IMR-90 (cell line): ENCODE data around the gene TSPAN31. TPM values are rescaled to one million over a fixed set of nuclear protein-coding genes. Genes with fewer than 3 reads are reported as not detected.

Experiments
- ATAC-seq: fragments of 200-7000 bp; cut with Tn5 transposase; 2 replicates; pipeline ENCODE4 v1.9.1; 2020; ENCODE audit warnings: low read depth, mild to moderate bottlenecking, moderate library complexity
- BruUV-seq: library from RNA; stranded (reverse); fragments of 400-500 nt; replicated peaks from 2 replicates; lab custom pipeline; 2021; lab: Mats Ljungman, UMichigan
- CTCF ChIA-PET: fragments of 300-600 bp; formaldehyde crosslinking; extraction: SDS; loops from one replicate; lab custom pipeline; 2021; ENCODE audit warnings: antibody characterized with exemption; lab: Yijun Ruan, JAX
- POLR2A ChIA-PET: fragments of 300-600 bp; sonication (Branson Sonifier 250); formaldehyde crosslinking; loops from one replicate; lab custom pipeline; 2022; ENCODE audit warnings: antibody characterized with exemption; ENCODE audit not compliant: unreplicated experiment; lab: Charles Lee
- DNase-seq: peaks from one replicate; pipeline ENCODE4 v3.0.0; 2013
- H2AFZ ChIP-seq: replicated peaks from 2 replicates; pipeline ENCODE3; 2013; ENCODE audit warnings: low read length, mild to moderate bottlenecking; ENCODE audit not compliant: poor library complexity
- H2AK5ac ChIP-seq: 2 replicates; pipeline ENCODE4 v1.6.1; 2013; ENCODE audit warnings: low read depth, low read length, inconsistent platforms
- H2AK9ac ChIP-seq: replicated peaks from 2 replicates; pipeline ENCODE3; 2013; ENCODE audit warnings: mild to moderate bottlenecking, low read depth, low read length, moderate library complexity; ENCODE audit not compliant: poor library complexity
- H2BK120ac ChIP-seq: 2 replicates; pipeline ENCODE4 v1.6.1; 2013; ENCODE audit warnings: low read depth, low read length, inconsistent platforms
- H2BK15ac ChIP-seq: 3 replicates; pipeline ENCODE4 v1.6.1; 2013; ENCODE audit warnings: low read depth, low read length, inconsistent platforms
- H2BK20ac ChIP-seq: 2 replicates; pipeline ENCODE4 v1.6.1; 2013; ENCODE audit warnings: low read depth, mild to moderate bottlenecking, inconsistent platforms, low read length, moderate library complexity
- H2BK5ac ChIP-seq: 2 replicates; pipeline ENCODE4 v1.6.1; 2013; ENCODE audit warnings: mild to moderate bottlenecking, low read depth, low read length, inconsistent platforms; ENCODE audit not compliant: poor library complexity, severe bottlenecking
- H3K14ac ChIP-seq: replicated peaks from 2 replicates; pipeline ENCODE4 v1.6.1; 2013; ENCODE audit warnings: low read depth, low read length, inconsistent platforms
- H3K18ac ChIP-seq: 2 replicates; pipeline ENCODE4 v1.6.1; 2013; ENCODE audit warnings: low read depth, low read length, control low read depth
- H3K23ac ChIP-seq: 2 replicates; pipeline ENCODE4 v1.6.1; 2013; ENCODE audit warnings: low read depth, low read length, inconsistent platforms
- H3K27ac ChIP-seq: 2 replicates; pipeline ENCODE4 v1.5.1; 2013; ENCODE audit warnings: mild to moderate bottlenecking, control low read depth, low read length; ENCODE audit not compliant: insufficient read depth
- H3K27me3 ChIP-seq: 2 replicates; pipeline ENCODE4 v1.6.1; 2013; ENCODE audit warnings: low read length; ENCODE audit not compliant: control insufficient read depth, insufficient read depth
- H3K36me3 ChIP-seq: 2 replicates; pipeline ENCODE4 v1.6.1; 2013; ENCODE audit warnings: low read length, mixed read lengths; ENCODE audit not compliant: control insufficient read depth, insufficient read depth
- H3K4ac ChIP-seq: 2 replicates; pipeline ENCODE4 v1.6.1; 2013; ENCODE audit warnings: low read depth, low read length, inconsistent platforms
- H3K4me1 ChIP-seq: 2 replicates; pipeline ENCODE4 v1.6.1; 2013; ENCODE audit warnings: low read length, mixed read lengths; ENCODE audit not compliant: control insufficient read depth, insufficient read depth
- H3K4me2 ChIP-seq: 2 replicates; pipeline ENCODE4 v1.6.1; 2013; ENCODE audit warnings: low read depth, mild to moderate bottlenecking, control low read depth, low read length, moderate library complexity
- H3K4me3 ChIP-seq: 2 replicates; pipeline ENCODE4 v1.5.1; 2013; ENCODE audit warnings: low read depth, mild to moderate bottlenecking, control low read depth, low read length, moderate library complexity; ENCODE audit not compliant: insufficient read depth
- H3K56ac ChIP-seq: 2 replicates; pipeline ENCODE4 v1.6.1; 2013; ENCODE audit warnings: low read length, inconsistent platforms; ENCODE audit not compliant: insufficient read depth; ENCODE audit errors: extremely low read depth
- H3K79me1 ChIP-seq, 2 experiments: 2 replicates each; pipeline ENCODE4 v1.6.1; 2013; ENCODE audit warnings: low read length in 2 of 2, inconsistent platforms in 1 of 2, low read depth in 1 of 2
- H3K9ac ChIP-seq: 2 replicates; pipeline ENCODE4 v1.6.1; 2013; ENCODE audit warnings: low read depth, low read length, control low read depth
- H3K9me1 ChIP-seq: 2 replicates; pipeline ENCODE4 v1.6.1; 2013; ENCODE audit warnings: low read length, inconsistent platforms; ENCODE audit not compliant: insufficient read depth
- H3K9me3 ChIP-seq: 2 replicates; pipeline ENCODE4 v1.6.1; 2013; ENCODE audit warnings: low read length; ENCODE audit not compliant: control insufficient read depth, insufficient read depth
- H4K20me1 ChIP-seq: 2 replicates; pipeline ENCODE4 v1.6.1; 2013; ENCODE audit warnings: low read length, inconsistent platforms; ENCODE audit not compliant: insufficient read depth
- H4K5ac ChIP-seq: 2 replicates; pipeline ENCODE4 v1.6.1; 2013; ENCODE audit warnings: mild to moderate bottlenecking, low read depth, low read length, control low read depth
- H4K8ac ChIP-seq, 2 experiments: 2 replicates each; pipeline ENCODE4 v1.6.1; 2013; ENCODE audit warnings: low read depth in 2 of 2, low read length in 2 of 2, control low read depth in 1 of 2, inconsistent platforms in 1 of 2
- H4K91ac ChIP-seq: 2 replicates; pipeline ENCODE4 v1.6.1; 2013; ENCODE audit warnings: low read depth, low read length, inconsistent platforms; ENCODE audit not compliant: insufficient read depth
- BHLHE40 ChIP-seq: fragments of 150-350 bp; IDR thresholded peaks from 2 replicates; pipeline ENCODE4 v1.6.1; 2016; ENCODE audit warnings: mild to moderate bottlenecking, low read depth, low read length
- CEBPB ChIP-seq: IDR thresholded peaks from 2 replicates; pipeline ENCODE4 v1.6.1; 2012; ENCODE audit warnings: low read depth, low read length, improper control_type of control experiment
- CHD1 ChIP-seq: IDR thresholded peaks from 2 replicates; pipeline ENCODE4 v1.6.1; 2012; ENCODE audit warnings: low read depth, low read length, improper control_type of control experiment
- NFE2L2 ChIP-seq: fragments of 150-350 bp; IDR thresholded peaks from 2 replicates; pipeline ENCODE4 v1.6.1; 2016; ENCODE audit warnings: low read depth, mild to moderate bottlenecking, low read length
- POLR2A ChIP-seq: IDR thresholded peaks from 2 replicates; pipeline ENCODE4 v1.6.1; 2012; ENCODE audit warnings: mild to moderate bottlenecking, low read depth, low read length
- SMC3 ChIP-seq: fragments of 150-350 bp; IDR thresholded peaks from 2 replicates; pipeline ENCODE4 v1.6.1; 2016; ENCODE audit warnings: low read depth, mild to moderate bottlenecking, antibody characterized with exemption, low read length, moderate library complexity
- WGBS, 2 experiments: methylation state at CpG; one replicate each; pipeline versions ENCODE4 v1.1.5 to v1.1.7; 2013; ENCODE audit warnings: missing lambda C conversion rate in 2 of 2; ENCODE audit not compliant: insufficient read length in 1 of 2; ENCODE audit errors: extremely low coverage in 2 of 2; 5-methylcytosine and 5-hydroxymethylcytosine counted together
- dilution Hi-C: fragments of 300-500 bp; cut with HindIII; formaldehyde crosslinking; loops from one replicate; pipeline ENCODE4 v1.14.3; 2018; ENCODE audit warnings: low sequenced_read_pairs; ENCODE audit not compliant: unreplicated experiment
- in situ Hi-C: fragments of 300-500 bp; cut with MboI; formaldehyde crosslinking; loops from 3 replicates; pipeline ENCODE4 v1.14.3; 2019; ENCODE audit warnings: low sequenced_read_pairs, inconsistent platforms, mixed read lengths
- intact Hi-C: fragments of 100-400 bp; cut with micrococcal nuclease; formaldehyde crosslinking; loops from 2 replicates; pipeline ENCODE4 v1.10.0; 2022
- polyA plus RNA-seq, 3 experiments: library from polyadenylated mRNA; depleted of rRNA; stranded (reverse); fragments of >200 nt; gene quantifications; 2 replicates each; pipeline ENCODE4 v1.2.3, GENCODE V29; 2012; ENCODE audit warnings: low replicate concordance in 1 of 3
- total RNA-seq: library from RNA; depleted of rRNA; stranded (reverse); fragments of >200 nt; gene quantifications from 2 replicates; pipeline ENCODE4 v1.2.3, GENCODE V29; 2012
- TF ChIP-seq, protein P1 (sequence below): fragments of 150-350 bp; IDR thresholded peaks from 2 replicates; pipeline ENCODE4 v1.6.1; 2017; ENCODE audit warnings: mild to moderate bottlenecking, antibody characterized with exemption, low read length, low read depth
- TF ChIP-seq, protein P2 (sequence below): conservative IDR thresholded peaks from 2 replicates; pipeline ENCODE4 v1.5.1; 2012; ENCODE audit warnings: mild to moderate bottlenecking, low read depth, low read length, improper control_type of control experiment
- TF ChIP-seq, protein P3 (sequence below): fragments of 150-350 bp; IDR thresholded peaks from 2 replicates; pipeline ENCODE4 v1.6.1; 2016; ENCODE audit warnings: low read depth, mild to moderate bottlenecking, low read length, moderate library complexity, borderline replicate concordance

TSPAN31 gene
- total and polyA plus RNA-seq, 2 of the 4 experiments (the other 2 are of a cell fraction), result 12.3 to 71.2 TPM

DNA sequence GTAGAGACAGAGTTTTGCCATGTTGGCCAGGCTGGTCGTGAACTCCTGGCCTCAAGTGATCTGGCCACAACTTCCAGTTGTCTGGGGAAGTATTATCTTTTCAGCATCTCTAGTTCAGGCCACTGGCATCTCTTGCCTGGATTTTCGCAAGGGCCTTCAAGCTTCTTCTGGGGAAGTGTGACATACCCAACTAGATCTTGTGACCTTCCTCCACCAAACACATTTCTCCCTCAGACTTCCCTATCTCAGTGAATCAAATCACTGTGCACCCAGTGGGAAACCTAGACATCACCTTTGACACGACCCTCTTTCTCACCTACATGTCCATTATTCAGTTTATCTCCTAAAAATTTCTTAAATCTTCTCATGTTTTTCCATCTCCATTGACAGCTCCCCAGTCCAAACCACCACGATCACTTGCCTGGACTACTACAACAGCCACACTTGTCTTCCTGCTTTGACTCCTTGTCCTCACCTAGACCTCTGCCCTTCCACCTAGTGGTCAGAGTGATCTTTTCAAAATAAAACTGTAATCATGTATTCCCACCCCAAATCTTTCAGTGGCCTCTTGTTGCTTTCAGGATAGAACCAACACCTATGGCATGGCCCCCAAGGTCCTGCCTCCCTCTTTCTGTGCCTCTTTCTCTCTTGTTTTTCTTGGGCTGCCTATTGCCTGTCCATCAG lies 30.9 kb downstream of the TSPAN31 start:
- peaks cover 15 to 28% of the 10 kb centered on the region in 2 experiments; a peak in 3 of 4 replicates for H3K79me1 ChIP-seq
- intact Hi-C loops, result no loop called here

More for the DNA sequence above, 30.9 kb downstream of the TSPAN31 start:
- no peak for ATAC-seq
- H4K8ac ChIP-seq, result no peak overlapping the region
- no peak overlapping the region for H4K5ac ChIP-seq
- in situ Hi-C loops (no loop called here), dilution Hi-C loops (no loop called here)
- H4K91ac ChIP-seq, result no peak overlapping the region
- peaks cover 6% of the 10 kb centered on the region for H3K36me3 ChIP-seq
- H3K18ac ChIP-seq, result no peak overlapping the region
- no peak overlapping the region for H3K56ac ChIP-seq
- no TSS peak for BruUV-seq
- H2BK20ac ChIP-seq, result no peak overlapping the region
- no peak overlapping the region for H2BK5ac ChIP-seq
- ChIA-PET CTCF (interaction anchor here (1.2 kb wide), 1 partner anchor 16 kb away, joined by 3 read pairs; no protein-coding TSS in a partner anchor), POLR2A (no interaction called here)
- no peak for DNase-seq
- TF ChIP-seq, protein P1, sequence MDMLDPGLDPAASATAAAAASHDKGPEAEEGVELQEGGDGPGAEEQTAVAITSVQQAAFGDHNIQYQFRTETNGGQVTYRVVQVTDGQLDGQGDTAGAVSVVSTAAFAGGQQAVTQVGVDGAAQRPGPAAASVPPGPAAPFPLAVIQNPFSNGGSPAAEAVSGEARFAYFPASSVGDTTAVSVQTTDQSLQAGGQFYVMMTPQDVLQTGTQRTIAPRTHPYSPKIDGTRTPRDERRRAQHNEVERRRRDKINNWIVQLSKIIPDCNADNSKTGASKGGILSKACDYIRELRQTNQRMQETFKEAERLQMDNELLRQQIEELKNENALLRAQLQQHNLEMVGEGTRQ, result no peak
- TF ChIP-seq NFE2L2 (no peak), SMC3 (no peak), CHD1 (no peak), POLR2A (no peak), BHLHE40 (no peak), CEBPB (no peak)
- TF ChIP-seq, protein P2, sequence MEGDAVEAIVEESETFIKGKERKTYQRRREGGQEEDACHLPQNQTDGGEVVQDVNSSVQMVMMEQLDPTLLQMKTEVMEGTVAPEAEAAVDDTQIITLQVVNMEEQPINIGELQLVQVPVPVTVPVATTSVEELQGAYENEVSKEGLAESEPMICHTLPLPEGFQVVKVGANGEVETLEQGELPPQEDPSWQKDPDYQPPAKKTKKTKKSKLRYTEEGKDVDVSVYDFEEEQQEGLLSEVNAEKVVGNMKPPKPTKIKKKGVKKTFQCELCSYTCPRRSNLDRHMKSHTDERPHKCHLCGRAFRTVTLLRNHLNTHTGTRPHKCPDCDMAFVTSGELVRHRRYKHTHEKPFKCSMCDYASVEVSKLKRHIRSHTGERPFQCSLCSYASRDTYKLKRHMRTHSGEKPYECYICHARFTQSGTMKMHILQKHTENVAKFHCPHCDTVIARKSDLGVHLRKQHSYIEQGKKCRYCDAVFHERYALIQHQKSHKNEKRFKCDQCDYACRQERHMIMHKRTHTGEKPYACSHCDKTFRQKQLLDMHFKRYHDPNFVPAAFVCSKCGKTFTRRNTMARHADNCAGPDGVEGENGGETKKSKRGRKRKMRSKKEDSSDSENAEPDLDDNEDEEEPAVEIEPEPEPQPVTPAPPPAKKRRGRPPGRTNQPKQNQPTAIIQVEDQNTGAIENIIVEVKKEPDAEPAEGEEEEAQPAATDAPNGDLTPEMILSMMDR, result no peak
- TF ChIP-seq, protein P3, sequence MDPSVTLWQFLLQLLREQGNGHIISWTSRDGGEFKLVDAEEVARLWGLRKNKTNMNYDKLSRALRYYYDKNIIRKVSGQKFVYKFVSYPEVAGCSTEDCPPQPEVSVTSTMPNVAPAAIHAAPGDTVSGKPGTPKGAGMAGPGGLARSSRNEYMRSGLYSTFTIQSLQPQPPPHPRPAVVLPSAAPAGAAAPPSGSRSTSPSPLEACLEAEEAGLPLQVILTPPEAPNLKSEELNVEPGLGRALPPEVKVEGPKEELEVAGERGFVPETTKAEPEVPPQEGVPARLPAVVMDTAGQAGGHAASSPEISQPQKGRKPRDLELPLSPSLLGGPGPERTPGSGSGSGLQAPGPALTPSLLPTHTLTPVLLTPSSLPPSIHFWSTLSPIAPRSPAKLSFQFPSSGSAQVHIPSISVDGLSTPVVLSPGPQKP, result no peak
- H3K9me1 ChIP-seq, result peaks cover 9% of the 10 kb centered on the region
- H2AK9ac ChIP-seq, result no peak overlapping the region
- no peak overlapping the region for H3K23ac ChIP-seq
- no peak overlapping the region for H3K4me3 ChIP-seq
- H2BK15ac ChIP-seq, result no peak overlapping the region
- 0 out of 2 replicates have a peak, but pooled peaks cover 3% of the 10 kb centered on the region for H3K4me1 ChIP-seq
- no peaks in the 10 kb centered on the region for H3K9me3 ChIP-seq
- no peak overlapping the region for H2AFZ ChIP-seq
- H2BK120ac ChIP-seq, result no peak overlapping the region
- WGBS, 2 experiments, result 38% methylated on average over 1 of the region's 4 CpGs; no CpG with 5 or more reads in 1 of the 2 experiments
- H4K20me1 ChIP-seq, result no peaks in the 10 kb centered on the region
- H3K4ac ChIP-seq, result no peak overlapping the region
- no peak overlapping the region for H3K9ac ChIP-seq
- no peaks in the 10 kb centered on the region for H3K27me3 ChIP-seq
- no peak overlapping the region for H2AK5ac ChIP-seq
- no peak overlapping the region for H3K14ac ChIP-seq
- no peak overlapping the region for H3K4me2 ChIP-seq
- no peak overlapping the region for H3K27ac ChIP-seq
